ENCODE measurements around the gene PARD6G.

PARD6G gene

DNA sequence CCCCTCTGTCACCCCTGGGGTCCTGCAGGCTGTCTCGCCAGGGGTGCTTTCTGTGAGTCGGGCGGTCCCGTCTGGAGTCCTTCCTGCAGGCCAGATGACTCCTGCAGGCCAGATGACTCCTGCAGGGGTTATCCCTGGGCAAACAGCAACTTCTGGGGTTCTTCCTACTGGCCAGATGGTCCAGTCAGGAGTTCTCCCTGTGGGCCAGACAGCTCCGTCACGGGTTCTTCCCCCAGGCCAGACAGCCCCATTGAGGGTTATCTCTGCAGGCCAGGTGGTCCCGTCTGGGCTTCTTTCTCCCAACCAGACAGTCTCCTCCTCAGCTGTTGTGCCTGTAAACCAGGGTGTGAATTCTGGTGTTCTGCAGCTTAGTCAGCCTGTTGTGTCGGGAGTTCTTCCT lies 110.6 kb downstream of the PARD6G start:
- no peak for FAIRE-seq

DNA sequence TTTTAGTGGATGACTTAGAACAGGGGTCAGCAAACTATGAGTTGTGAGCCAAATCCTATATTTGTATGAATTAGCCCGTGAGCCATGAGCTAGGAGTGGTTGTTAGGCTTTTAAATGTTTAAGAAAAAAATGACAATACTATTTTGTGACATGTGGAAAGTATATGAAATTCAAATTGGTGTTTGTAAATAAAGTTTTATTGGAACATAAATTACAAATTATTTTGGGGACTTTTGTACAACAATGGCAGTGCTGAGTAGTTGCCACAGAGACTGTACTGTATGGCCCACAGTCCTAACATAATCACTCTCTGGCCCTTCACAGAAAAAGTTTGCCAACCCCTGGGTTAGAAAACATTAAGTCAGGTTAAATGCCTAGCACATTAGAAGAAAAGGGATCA lies 112.2 kb downstream of the PARD6G start:
- FAIRE-seq, result no peak

DNA sequence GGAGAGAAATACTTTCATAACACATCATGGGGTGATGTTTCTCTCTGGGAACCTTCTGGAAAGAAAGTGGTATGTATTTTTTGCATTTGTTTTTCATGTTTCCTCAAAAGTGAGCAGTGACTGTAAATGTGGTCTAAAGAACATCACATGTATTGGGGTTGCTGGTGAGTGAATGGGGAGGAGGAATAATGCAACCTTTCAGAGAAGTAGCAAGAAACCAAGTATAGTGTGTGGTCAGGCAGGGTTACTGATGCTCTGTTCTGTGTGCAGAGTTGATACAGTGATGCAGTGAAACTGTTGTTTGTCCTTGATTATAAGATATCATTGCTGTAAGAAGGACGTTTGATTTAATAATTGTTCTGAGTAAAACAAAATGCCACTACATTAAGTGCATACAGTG lies 114.2 kb downstream of the PARD6G start:
- no peak for FAIRE-seq

DNA sequence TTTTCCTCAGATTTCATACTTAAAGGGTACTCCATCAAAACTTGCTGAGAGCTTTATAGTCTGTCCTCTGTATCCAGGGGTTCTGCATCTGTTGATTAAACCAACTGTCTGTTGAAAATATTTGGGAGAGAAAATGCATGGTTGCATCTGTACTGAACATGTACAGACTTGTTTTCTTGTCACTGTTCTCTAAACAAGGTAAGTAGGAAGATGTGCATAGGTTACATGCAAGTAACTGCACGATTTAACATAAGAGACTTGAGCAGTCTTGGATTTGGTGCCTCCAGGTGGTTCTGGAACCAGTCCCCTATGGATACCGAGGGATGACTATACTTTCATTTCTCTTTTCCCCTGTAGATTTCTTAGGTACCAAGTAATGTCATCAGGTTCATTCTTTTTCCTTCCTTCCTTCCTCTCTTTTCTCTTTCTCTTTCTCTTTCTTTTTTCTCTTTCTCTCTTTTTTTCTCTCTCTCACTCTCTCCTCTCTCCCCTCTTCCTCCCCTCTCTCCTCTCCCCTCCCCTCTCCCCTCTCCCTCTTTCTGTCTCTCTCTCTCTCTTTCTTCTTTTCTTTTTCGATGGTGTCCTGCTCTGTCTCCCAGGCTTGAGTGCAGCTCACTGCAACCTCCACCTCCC lies 115.0 kb downstream of the PARD6G start:
- no peak for FAIRE-seq

DNA sequence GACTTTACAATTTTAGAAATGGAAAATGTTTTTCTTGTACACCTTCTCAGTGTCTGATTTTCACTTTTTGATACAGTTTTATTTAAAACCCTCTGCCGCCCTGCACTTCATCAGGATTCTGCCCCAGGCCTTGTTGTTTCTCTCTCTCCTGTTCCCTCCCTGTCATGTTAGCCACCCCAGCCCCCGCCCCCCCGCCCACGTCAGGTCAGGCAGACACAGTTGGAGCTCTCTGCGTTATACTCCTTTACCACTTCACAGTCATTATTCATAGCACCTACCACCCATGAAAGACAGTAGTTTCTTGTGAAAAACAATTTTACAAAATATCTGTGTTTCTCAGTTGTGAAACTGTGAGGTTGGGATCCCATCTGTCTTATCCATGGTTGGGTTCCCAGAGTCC lies 116.8 kb downstream of the PARD6G start:
- FAIRE-seq, result no peak

DNA sequence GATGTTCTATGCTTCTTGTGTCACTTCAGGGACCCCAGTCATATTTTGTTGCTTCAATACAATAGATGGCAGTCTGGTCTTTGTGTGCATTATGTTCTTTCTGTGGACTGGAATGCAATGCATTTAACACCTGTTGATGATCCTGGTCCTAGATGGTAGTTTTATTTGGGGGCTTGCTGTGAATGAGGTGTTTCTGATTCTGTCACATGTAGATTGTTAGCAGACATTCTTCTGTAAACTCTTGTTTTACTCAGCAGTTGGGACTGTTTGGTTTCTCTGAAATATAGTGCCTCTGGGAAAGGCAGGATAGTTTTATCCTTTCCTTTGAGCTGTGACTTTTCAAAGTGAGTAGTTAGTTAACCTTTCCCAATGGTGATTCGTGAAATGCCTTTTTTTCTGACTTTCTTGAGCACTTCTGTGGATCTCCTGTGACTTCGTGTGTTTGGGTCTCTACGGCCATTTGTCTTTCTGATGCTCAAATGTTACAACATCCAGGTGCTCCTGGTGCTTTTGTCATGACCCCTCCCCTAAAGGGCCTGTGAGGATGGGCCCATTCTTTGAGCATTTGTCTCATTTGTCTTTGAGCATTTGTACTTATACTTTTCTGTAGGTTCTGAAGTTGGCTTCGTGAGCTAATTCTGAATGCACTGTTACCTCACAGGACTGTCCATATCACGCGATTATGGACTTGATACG lies 117.5 kb downstream of the PARD6G start:
- FAIRE-seq, result no peak

DNA sequence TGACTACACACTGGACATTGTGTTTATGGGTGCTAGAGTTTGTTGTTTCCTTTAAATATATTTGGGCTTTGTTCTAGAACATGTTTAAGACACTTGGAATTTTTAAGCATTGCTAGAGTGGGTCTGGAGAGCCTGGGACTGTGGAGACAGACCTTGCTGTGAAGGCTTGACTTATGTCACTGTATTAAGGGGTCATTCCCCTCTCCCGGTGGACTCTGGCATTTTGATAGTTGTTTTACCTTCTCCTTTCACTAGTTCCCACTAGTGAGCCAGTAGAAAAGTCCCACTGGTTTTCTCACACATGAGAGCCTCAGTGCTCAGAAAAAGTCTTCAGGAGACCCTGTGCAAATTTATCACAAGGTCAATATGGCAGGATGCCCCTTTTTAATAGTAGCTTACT lies 119.7 kb downstream of the PARD6G start:
- FAIRE-seq, result no peak

DNA sequence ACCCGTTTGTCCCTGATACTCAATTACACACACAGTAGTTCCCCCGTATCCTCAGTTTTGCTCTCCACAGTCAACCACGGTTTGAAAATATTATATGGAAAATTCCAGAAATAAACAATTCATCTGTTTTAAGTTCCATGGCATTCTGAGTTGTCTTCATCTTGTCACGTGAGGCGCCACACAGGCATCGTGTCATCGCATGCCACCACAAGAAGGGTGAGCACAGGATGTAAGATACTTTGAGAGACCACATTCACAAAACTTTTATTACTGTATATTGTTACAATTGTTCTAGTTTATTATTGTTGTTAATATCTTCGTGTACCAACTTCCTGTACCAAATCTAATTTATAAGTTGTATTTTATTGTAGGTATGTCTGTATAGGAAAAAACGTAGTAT lies 120.5 kb downstream of the PARD6G start:
- FAIRE-seq, result no peak

DNA sequence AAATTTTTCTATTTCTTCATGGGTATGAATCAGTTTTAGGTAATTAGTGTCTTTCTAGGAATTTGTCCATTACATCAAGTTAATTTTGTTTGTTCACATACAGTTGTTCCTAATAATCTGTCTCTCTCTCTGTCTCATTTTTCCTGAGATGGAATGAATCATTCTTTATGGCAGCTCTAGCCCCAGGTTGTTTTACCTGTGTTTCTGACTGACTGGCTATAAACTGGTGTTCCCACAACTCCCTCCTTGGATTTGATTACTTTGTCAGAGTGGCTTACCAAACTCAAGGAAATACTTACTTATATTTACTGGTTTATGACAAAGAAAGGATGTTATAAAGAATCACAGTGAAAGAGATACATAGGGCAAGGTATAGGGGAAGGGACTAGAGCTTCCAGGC lies 123.2 kb downstream of the PARD6G start:
- peak; percentile 24 for FAIRE-seq

DNA sequence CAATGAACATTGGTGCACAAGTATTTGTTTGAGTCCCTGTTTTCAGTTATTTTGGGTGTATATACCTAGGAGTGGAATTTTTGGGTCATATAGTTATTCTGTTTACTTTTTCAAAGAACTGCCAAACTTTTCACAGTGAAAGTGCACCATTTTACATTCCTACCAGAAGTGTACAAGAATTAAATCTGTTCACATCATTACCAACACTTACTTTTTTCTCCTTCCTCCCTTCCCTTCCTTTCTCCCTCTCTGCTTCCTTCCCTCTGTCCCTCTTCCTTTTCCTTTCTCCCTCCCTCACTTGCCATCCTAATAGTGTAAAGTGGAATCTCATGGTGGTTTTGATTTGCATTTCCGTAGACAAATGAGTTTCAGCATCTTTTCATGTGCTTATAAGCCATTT lies 126.4 kb downstream of the PARD6G start:
- FAIRE-seq, result no peak

DNA sequence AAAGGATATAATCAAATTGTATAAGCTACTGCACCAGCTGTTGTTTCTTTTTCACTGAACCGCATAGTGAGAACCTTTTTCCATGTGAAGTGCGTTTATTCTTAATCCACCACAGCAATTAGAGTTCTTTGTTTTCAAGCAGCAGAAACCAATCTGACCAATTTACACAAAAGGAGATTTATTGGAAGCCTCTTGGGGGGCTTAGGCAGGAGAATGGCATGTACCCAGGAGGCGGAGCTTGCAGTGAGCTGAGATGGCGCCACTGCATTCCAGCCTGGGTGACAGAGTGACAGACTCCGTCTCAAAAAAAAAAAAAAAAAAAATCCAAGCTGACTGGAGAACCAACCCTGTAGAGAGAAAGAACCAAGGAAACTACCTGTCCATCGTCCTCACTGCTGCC lies 128.2 kb downstream of the PARD6G start:
- FAIRE-seq, result no peak

DNA sequence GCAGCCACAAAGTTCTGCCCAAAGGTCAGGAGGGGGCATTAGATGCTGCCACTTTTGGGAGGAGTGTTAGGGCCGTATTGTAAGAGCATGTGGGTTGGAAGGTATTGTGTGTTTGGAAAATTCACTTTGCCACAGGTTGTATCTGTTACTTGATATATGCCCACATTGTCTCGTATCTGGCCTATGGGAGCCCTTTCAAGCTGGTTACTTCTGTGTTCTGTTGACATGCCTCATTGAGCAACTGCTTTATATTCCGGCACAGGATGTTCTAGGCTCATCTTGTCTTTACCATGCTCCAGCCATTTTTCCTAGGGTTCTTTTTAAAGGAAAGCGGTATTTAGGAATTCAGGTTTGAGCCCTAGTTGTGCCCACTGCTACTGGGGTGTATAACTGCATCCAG lies 132.3 kb downstream of the PARD6G start:
- FAIRE-seq, result no peak

DNA sequence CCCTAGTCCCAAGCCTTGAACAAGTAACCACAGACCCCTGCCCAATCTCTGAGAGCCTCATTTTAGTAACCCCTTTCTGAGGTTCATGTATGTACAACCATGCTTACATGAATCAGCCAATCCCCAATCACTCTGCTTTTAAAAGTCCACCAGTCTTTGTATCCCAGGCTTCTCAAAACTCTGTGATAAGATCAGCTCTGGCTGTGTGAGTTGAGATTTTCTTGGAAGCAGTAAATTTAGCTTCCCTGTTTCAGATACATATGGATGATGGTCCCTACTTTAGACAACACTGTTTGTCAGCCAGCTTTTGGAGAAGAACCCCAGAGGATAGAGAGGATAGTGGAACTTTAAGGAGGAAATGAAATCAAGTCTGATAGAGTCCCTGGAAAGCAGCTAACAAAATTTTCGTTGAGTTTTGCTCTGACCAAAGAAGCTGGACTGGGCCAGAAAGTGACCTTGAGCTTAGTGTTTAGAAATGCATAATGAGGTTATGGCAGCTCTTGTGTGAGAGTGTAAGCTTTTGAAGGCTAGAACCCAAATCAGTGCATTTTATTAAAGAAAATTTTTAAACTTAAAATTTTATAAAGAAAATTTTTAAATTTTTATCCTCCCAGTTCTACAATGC lies 134.6 kb downstream of the PARD6G start:
- FAIRE-seq, result no peak

DNA sequence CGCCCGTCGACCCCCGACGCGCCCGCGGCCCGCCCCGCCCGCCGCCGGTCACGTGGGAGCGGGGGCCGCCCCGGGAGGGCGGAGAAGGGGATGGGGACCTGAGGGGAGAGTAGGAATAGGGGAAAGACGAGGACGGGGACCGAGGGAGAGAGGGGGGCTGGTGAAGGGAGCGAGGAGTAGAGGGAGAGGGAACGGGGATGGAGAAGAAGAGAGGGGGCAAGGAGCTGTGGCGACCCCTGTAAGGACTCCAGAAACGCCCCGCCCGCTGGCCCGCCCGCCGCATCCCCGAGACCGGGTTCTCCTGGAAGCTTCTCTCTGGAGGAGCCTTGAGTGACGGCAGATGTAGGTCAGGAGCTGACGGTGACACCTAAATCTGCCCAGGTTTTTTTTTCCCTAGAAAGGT lies 137.6 kb downstream of the PARD6G start:
- FAIRE-seq, result no peak

DNA sequence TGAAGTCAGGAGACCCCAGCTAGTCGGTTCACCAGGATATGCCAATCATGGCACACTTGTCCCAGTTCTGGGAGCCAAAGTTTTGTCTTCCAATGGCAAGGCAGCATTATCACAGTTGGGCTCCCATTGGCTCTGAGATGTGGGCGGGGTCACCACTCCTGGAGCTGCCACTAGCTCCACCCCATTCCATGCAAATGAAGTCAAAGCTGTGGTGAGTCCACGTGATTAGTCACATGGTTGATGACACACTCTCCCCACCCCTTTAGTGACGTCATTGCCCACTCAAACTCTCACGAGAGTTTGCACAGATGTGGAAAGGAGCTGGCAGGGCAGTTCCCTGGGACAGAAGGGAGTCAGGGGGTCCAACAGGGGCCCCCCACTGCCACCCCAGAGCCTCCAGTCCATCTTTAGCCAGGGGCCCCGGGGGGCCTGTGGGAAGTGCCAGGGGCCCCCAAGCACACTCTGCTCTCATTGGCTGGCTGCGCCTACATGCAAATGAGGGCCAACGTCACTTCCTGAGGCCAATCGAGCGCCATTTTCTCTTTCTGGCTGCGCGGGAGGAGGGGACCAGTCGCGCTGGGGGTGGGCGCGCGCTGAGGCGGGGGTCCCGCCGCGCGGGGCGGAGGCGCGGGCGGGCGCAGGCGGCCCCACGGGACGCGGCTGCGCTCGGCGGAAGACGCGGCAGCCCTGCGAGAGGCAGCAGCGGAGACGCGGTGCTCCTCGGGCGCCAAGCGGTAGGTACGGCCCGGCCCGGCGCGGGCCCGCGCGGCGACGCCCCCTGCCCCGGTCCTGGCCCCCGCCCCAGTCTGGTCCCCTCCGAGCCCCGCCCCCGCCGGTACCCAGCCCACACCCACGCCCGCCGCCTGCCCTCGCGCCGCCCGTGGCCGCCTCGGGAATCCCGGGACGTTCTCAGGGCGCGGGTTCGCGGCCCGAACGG lies 138.3 kb downstream of the PARD6G start, which contains the start of gene ADNP2:
TSS of gene ADNP2 (plus strand) at position 524 of the 937 bp plus-strand sequence. CDS start 8,281 bp downstream, outside the sequence.
- peak; percentile 71 for FAIRE-seq

DNA sequence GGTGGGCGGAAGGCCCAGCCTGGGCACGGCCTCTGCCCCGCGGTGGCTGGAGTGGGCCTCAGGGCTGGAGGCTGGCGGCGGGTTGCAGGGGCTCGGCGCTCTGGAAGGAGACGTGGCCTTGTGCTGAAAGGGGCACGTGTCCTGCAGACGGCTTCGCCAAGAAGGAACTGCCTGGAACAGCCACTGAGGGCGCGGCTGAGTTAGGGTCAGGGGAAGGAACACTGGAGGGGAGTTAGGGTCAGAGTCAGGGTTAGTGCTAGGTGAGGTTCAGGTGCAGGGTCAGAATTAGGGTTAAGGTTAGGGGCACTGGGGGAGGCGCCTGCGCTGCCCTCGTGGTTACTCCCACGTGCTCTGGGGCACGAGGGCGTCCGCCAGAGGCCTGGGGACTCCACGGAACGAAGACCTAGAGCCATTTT lies 139.2 kb downstream of the PARD6G start:
- no peak for FAIRE-seq

DNA sequence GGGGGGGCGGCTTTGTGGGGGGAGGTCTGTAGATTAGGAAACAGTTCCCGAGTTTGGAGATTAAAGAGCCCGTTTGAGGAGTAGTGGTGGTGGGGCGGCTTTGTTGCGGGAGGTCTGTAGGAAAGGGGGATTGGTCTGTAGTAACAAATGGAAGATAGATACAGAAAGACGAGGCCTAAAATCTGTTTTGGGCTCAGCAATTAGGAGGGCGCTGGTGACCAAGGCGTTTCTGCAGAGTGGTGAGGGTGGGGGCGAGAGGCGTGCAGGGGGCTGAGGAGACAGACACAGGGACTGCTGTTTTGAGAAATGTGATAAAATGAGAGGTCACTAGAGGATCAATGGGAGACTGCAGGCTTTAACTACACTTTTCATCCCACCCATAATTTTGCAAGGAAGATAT lies 139.9 kb downstream of the PARD6G start:
- no peak for FAIRE-seq
